Muscle layer of colon (tissue), 2 donors: Measurements from ENCODE around the gene SLC16A9.

ENCODE experiments used
- H3K27ac ChIP-seq: one replicate; pipeline ENCODE4 v1.7.0; 2013; ENCODE audit warnings: low read depth, mild to moderate bottlenecking, low read length, moderate library complexity
- H3K27me3 ChIP-seq, 2 donors: one replicate each; pipeline ENCODE4 v1.7.0; 2013; ENCODE audit warnings: low read length in 2 of 2, mild to moderate bottlenecking in 2 of 2; ENCODE audit not compliant: insufficient read depth in 2 of 2, control insufficient read depth in 1 of 2
- H3K36me3 ChIP-seq: one replicate; pipeline ENCODE4 v1.7.0; 2013; ENCODE audit warnings: mild to moderate bottlenecking, low read length; ENCODE audit not compliant: insufficient read depth
- H3K4me1 ChIP-seq: one replicate; pipeline ENCODE4 v1.7.0; 2013; ENCODE audit warnings: mild to moderate bottlenecking, low read length; ENCODE audit not compliant: insufficient read depth
- H3K4me3 ChIP-seq, 2 donors: one replicate each; pipeline ENCODE4 v1.7.0; 2013; ENCODE audit warnings: low read length in 2 of 2, low read depth in 1 of 2, mild to moderate bottlenecking in 1 of 2, moderate library complexity in 1 of 2
- H3K9ac ChIP-seq: one replicate; pipeline ENCODE4 v1.7.0; 2013; ENCODE audit warnings: low read length
- H3K9me3 ChIP-seq: one replicate; pipeline ENCODE4 v1.7.0; 2013; ENCODE audit warnings: mild to moderate bottlenecking, low read length
- donor health status: abdominal sarcoma.
- donor health status: Adenocarcinoma of cecum.

SLC16A9 gene

GRCh38 chr10:59692113-59692512 is 17.5 kb downstream of the SLC16A9 start:
- H3K36me3 ChIP-seq = no peaks in the 10 kb centered on the region
- H3K27ac ChIP-seq = no peak overlapping the region
- no peaks in the 10 kb centered on the region for H3K4me1 ChIP-seq
- H3K9ac ChIP-seq = no peak overlapping the region
- H3K4me3 ChIP-seq = no peak overlapping the region
- no peaks in the 10 kb centered on the region for H3K27me3 ChIP-seq
- no peaks in the 10 kb centered on the region for H3K9me3 ChIP-seq

GRCh38 chr10:59688921-59689351 is 20.7 kb downstream of the SLC16A9 start:
- no peaks in the 10 kb centered on the region for H3K4me1 ChIP-seq
- H3K9me3 ChIP-seq = no peaks in the 10 kb centered on the region
- no peak overlapping the region for H3K9ac ChIP-seq
- H3K4me3 ChIP-seq = no peak overlapping the region
- H3K27ac ChIP-seq = no peak overlapping the region
- H3K27me3 ChIP-seq = no peaks in the 10 kb centered on the region
- H3K36me3 ChIP-seq = no peaks in the 10 kb centered on the region

- no peak overlapping the region for H3K27ac ChIP-seq
- no peak overlapping the region for H3K9ac ChIP-seq
- H3K36me3 ChIP-seq = no peaks in the 10 kb centered on the region
- H3K27me3 ChIP-seq = no peaks in the 10 kb centered on the region
- no peak overlapping the region for H3K4me3 ChIP-seq
- no peaks in the 10 kb centered on the region for H3K4me1 ChIP-seq
- H3K9me3 ChIP-seq = no peaks in the 10 kb centered on the region
Measured at GRCh38 chr10:59687657-59688056, 22.0 kb downstream of the SLC16A9 start.

- H3K4me1 ChIP-seq = no peaks in the 10 kb centered on the region
- H3K27me3 ChIP-seq = no peaks in the 10 kb centered on the region
- H3K9ac ChIP-seq = no peak overlapping the region
- no peak overlapping the region for H3K4me3 ChIP-seq
- no peaks in the 10 kb centered on the region for H3K36me3 ChIP-seq
- H3K27ac ChIP-seq = no peak overlapping the region
- no peaks in the 10 kb centered on the region for H3K9me3 ChIP-seq
Measured at GRCh38 chr10:59684006-59684405, 25.6 kb downstream of the SLC16A9 start.

- no peaks in the 10 kb centered on the region for H3K27me3 ChIP-seq
- no peaks in the 10 kb centered on the region for H3K9me3 ChIP-seq
- H3K27ac ChIP-seq = no peak overlapping the region
- H3K4me3 ChIP-seq = no peak overlapping the region
- H3K4me1 ChIP-seq = no peaks in the 10 kb centered on the region
- H3K9ac ChIP-seq = no peak overlapping the region
- no peaks in the 10 kb centered on the region for H3K36me3 ChIP-seq
Measured at GRCh38 chr10:59682986-59683937, 26.4 kb downstream of the SLC16A9 start.

GRCh38 chr10:59680199-59680598 is 29.5 kb downstream of the SLC16A9 start:
- Histone ChIP-seq H3K27me3 (no peaks in the 10 kb centered on the region), H3K4me1 (no peaks in the 10 kb centered on the region), H3K4me3 (no peak overlapping the region), H3K27ac (no peak overlapping the region), H3K36me3 (no peaks in the 10 kb centered on the region), H3K9ac (no peak overlapping the region), H3K9me3 (no peaks in the 10 kb centered on the region)

GRCh38 chr10:59678884-59679301 is 30.8 kb downstream of the SLC16A9 start:
- Histone ChIP-seq H3K4me3 (no peak overlapping the region), H3K27me3 (no peaks in the 10 kb centered on the region), H3K9me3 (no peaks in the 10 kb centered on the region), H3K27ac (no peak overlapping the region), H3K36me3 (no peaks in the 10 kb centered on the region), H3K4me1 (no peaks in the 10 kb centered on the region), H3K9ac (no peak overlapping the region)

GRCh38 chr10:59677253-59677831 is 32.3 kb downstream of the SLC16A9 start:
- Histone ChIP-seq H3K27me3 (no peaks in the 10 kb centered on the region), H3K4me3 (no peak overlapping the region), H3K4me1 (no peaks in the 10 kb centered on the region), H3K9me3 (no peaks in the 10 kb centered on the region), H3K36me3 (no peaks in the 10 kb centered on the region), H3K27ac (no peak overlapping the region), H3K9ac (no peak overlapping the region)

GRCh38 chr10:59675812-59676211 is 33.8 kb downstream of the SLC16A9 start:
- no peaks in the 10 kb centered on the region for H3K9me3 ChIP-seq
- H3K27me3 ChIP-seq = no peaks in the 10 kb centered on the region
- no peaks in the 10 kb centered on the region for H3K4me1 ChIP-seq
- H3K36me3 ChIP-seq = no peaks in the 10 kb centered on the region
- H3K27ac ChIP-seq = no peak overlapping the region
- no peak overlapping the region for H3K9ac ChIP-seq
- no peak overlapping the region for H3K4me3 ChIP-seq

GRCh38 chr10:59674215-59674836 is 35.3 kb downstream of the SLC16A9 start:
- no peak overlapping the region for H3K4me3 ChIP-seq
- H3K27me3 ChIP-seq = no peaks in the 10 kb centered on the region
- no peaks in the 10 kb centered on the region for H3K36me3 ChIP-seq
- no peak overlapping the region for H3K9ac ChIP-seq
- H3K4me1 ChIP-seq = no peaks in the 10 kb centered on the region
- H3K9me3 ChIP-seq = no peaks in the 10 kb centered on the region
- no peak overlapping the region for H3K27ac ChIP-seq

GRCh38 chr10:59672150-59672875 is 37.3 kb downstream of the SLC16A9 start:
- no peaks in the 10 kb centered on the region for H3K9me3 ChIP-seq
- no peaks in the 10 kb centered on the region for H3K27me3 ChIP-seq
- no peaks in the 10 kb centered on the region for H3K4me1 ChIP-seq
- no peak overlapping the region for H3K4me3 ChIP-seq
- no peaks in the 10 kb centered on the region for H3K36me3 ChIP-seq
- no peak overlapping the region for H3K27ac ChIP-seq
- H3K9ac ChIP-seq = no peak overlapping the region
